HEK293 (cell line): ENCODE results near the gene RASSF5.

Source experiments
- BCL11A ChIP-seq: fragments of 450-650 bp; formaldehyde crosslinking; IDR thresholded peaks from 2 replicates; pipeline ENCODE4 v1.5.1; 2016; ENCODE audit warnings: low read depth, missing biosample characterization, missing genetic modification characterization
- HOXD13 ChIP-seq: sonication (generic); formaldehyde crosslinking; IDR thresholded peaks from 2 replicates; pipeline ENCODE4 v1.8.0; 2022; ENCODE audit warnings: missing genetic modification reagents, borderline replicate concordance
- INSM2 ChIP-seq: fragments of 450-650 bp; formaldehyde crosslinking; IDR thresholded peaks from 2 replicates; pipeline ENCODE4 v1.5.1; 2016; ENCODE audit warnings: missing biosample characterization, missing genetic modification characterization
- KLF7 ChIP-seq: fragments of 450-650 bp; formaldehyde crosslinking; IDR thresholded peaks from 2 replicates; pipeline ENCODE4 v1.5.1; 2016; ENCODE audit warnings: missing biosample characterization, missing genetic modification characterization, borderline replicate concordance
- TSHZ1 ChIP-seq: fragments of 450-650 bp; formaldehyde crosslinking; IDR thresholded peaks from 2 replicates; pipeline ENCODE4 v1.5.1; 2016; ENCODE audit warnings: missing biosample characterization, missing genetic modification characterization, borderline replicate concordance
- YY2 ChIP-seq: fragments of 450-650 bp; formaldehyde crosslinking; IDR thresholded peaks from 2 replicates; pipeline ENCODE4 v1.5.1; 2016; ENCODE audit warnings: missing biosample characterization, missing genetic modification characterization
- ZBTB10 ChIP-seq: fragments of 450-650 bp; formaldehyde crosslinking; IDR thresholded peaks from 2 replicates; pipeline ENCODE4 v1.5.1; 2016; ENCODE audit warnings: missing biosample characterization, missing genetic modification characterization
- ZBTB49 ChIP-seq: fragments of 450-650 bp; formaldehyde crosslinking; IDR thresholded peaks from 2 replicates; pipeline ENCODE4 v1.5.1; 2016; ENCODE audit warnings: missing biosample characterization, missing genetic modification characterization, low read depth
- ZNF112 ChIP-seq: fragments of 450-650 bp; formaldehyde crosslinking; IDR thresholded peaks from 2 replicates; pipeline ENCODE4 v1.5.0; 2017; ENCODE audit warnings: missing biosample characterization, missing genetic modification characterization
- ZNF148 ChIP-seq: fragments of 450-650 bp; formaldehyde crosslinking; IDR thresholded peaks from 2 replicates; pipeline ENCODE4 v1.5.0; 2017; ENCODE audit warnings: missing biosample characterization, missing genetic modification characterization, borderline replicate concordance
- ZNF248 ChIP-seq: fragments of 450-650 bp; formaldehyde crosslinking; IDR thresholded peaks from 2 replicates; pipeline ENCODE4 v1.5.1; 2017; ENCODE audit warnings: missing biosample characterization, missing genetic modification characterization
- ZNF37A ChIP-seq: fragments of 450-650 bp; IDR thresholded peaks from 2 replicates; pipeline ENCODE4 v1.5.1; 2018; ENCODE audit warnings: missing biosample characterization, missing genetic modification characterization
- ZNF449 ChIP-seq: fragments of 450-650 bp; formaldehyde crosslinking; IDR thresholded peaks from 2 replicates; pipeline ENCODE4 v1.5.1; 2017; ENCODE audit warnings: missing biosample characterization, mild to moderate bottlenecking, missing genetic modification characterization, moderate library complexity
- ZNF513 ChIP-seq: fragments of 450-650 bp; IDR thresholded peaks from 2 replicates; pipeline ENCODE4 v1.5.1; 2018; ENCODE audit warnings: missing biosample characterization, missing genetic modification characterization
- ZNF707 ChIP-seq: fragments of 450-650 bp; formaldehyde crosslinking; IDR thresholded peaks from 2 replicates; pipeline ENCODE4 v1.5.1; 2016; ENCODE audit warnings: missing biosample characterization, missing genetic modification characterization
- TF ChIP-seq, protein P1 (sequence below): fragments of 450-650 bp; formaldehyde crosslinking; IDR thresholded peaks from 2 replicates; pipeline ENCODE4 v1.5.1; 2016; ENCODE audit warnings: missing biosample characterization, missing genetic modification characterization
- TF ChIP-seq, protein P2 (sequence below): sonication (generic); formaldehyde crosslinking; IDR thresholded peaks from 2 replicates; pipeline ENCODE4 v1.8.1; 2022; ENCODE audit warnings: mild to moderate bottlenecking, moderate library complexity, missing genetic modification reagents

RASSF5 gene

DNA sequence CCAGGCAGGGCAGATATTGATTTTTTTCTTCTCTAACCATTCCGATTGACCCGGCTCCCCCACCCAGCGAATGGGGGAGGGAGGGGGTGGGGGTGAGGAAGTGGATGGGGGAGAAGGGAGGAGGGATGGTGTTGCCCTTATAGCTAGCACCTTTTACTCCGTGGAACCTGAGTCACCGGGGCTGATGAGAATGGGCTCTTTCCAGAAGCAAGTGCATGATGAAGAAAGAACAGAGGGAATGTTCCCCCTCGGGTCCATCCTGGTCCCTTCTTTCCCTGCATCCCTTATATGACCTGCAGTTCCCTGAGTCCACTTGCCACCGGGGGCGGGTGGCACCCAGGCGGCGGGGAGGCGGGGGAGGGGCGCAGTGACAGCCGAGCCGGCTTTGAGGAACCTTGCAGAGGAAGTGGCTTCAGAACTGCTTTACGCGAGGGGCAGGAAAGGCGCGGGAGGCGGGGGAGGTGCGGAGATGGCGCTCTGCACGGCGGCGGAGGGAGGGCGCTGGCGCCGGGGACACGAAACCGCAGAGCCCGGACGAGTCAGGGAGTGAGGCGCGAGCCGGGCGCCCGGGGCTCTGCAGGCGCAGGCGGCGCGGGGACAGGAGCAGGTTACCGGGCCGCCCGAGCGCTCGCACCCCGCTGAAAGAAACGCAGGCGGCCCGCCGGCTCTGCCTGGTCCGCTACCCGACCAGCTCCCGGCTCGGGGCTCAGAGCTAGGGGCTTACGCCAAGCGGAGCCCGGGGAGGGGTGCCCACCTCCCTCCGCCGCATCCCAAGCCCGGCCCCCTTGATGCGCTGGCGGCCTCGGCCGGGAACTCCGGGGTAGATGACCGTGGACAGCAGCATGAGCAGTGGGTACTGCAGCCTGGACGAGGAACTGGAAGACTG lies 49.7 kb downstream of the RASSF5 start (continued):
- TF ChIP-seq TSHZ1 (tag by site-specific recombination): no peak
- TF ChIP-seq ZBTB49 (tag by site-specific recombination): no peak
- no peak for TF ChIP-seq BCL11A (tag by site-specific recombination)
- TF ChIP-seq, protein P1, sequence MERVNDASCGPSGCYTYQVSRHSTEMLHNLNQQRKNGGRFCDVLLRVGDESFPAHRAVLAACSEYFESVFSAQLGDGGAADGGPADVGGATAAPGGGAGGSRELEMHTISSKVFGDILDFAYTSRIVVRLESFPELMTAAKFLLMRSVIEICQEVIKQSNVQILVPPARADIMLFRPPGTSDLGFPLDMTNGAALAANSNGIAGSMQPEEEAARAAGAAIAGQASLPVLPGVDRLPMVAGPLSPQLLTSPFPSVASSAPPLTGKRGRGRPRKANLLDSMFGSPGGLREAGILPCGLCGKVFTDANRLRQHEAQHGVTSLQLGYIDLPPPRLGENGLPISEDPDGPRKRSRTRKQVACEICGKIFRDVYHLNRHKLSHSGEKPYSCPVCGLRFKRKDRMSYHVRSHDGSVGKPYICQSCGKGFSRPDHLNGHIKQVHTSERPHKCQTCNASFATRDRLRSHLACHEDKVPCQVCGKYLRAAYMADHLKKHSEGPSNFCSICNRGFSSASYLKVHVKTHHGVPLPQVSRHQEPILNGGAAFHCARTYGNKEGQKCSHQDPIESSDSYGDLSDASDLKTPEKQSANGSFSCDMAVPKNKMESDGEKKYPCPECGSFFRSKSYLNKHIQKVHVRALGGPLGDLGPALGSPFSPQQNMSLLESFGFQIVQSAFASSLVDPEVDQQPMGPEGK (tag by site-specific recombination): peak; percentile 62
- no peak for TF ChIP-seq ZNF707 (tag by site-specific recombination)
- TF ChIP-seq ZBTB10 (tag by site-specific recombination): no peak
- no peak; the same call in 1 of the 2 replicates for TF ChIP-seq ZNF37A (tag by site-specific recombination)
- no peak for TF ChIP-seq ZNF112
- TF ChIP-seq ZNF513 (tag by site-specific recombination): no peak
- no peak for TF ChIP-seq YY2 (tag by site-specific recombination)
- no peak for TF ChIP-seq INSM2 (tag by site-specific recombination)
- no peak for TF ChIP-seq KLF7 (tag by site-specific recombination)
- TF ChIP-seq, protein P2, sequence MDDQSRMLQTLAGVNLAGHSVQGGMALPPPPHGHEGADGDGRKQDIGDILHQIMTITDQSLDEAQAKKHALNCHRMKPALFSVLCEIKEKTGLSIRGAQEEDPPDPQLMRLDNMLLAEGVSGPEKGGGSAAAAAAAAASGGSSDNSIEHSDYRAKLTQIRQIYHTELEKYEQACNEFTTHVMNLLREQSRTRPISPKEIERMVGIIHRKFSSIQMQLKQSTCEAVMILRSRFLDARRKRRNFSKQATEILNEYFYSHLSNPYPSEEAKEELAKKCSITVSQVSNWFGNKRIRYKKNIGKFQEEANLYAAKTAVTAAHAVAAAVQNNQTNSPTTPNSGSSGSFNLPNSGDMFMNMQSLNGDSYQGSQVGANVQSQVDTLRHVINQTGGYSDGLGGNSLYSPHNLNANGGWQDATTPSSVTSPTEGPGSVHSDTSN (CRISPR knock-in tag): 0 out of 2 replicates have a peak, but pooled peaks have one; percentile 31
- TF ChIP-seq ZNF148 (tag by site-specific recombination): no peak
- no peak for TF ChIP-seq ZNF449 (tag by site-specific recombination)
- TF ChIP-seq HOXD13: no peak
- no peak for TF ChIP-seq ZNF248 (tag by site-specific recombination)
